H9 (cell line): ENCODE measurements around the gene BUD13. TPM values are rescaled to one million over a fixed set of nuclear protein-coding genes. Genes with fewer than 3 reads are reported as not detected.

Source experiments
- DNase-seq: peaks from one replicate; pipeline ENCODE4 v3.0.0-alpha.2; 2017
- H2AFZ ChIP-seq: one replicate; pipeline ENCODE4 v1.6.1; 2013; ENCODE audit warnings: mild to moderate bottlenecking, low read length, control low read depth, moderate library complexity
- H2AK5ac ChIP-seq: 2 replicates; pipeline ENCODE4 v1.6.1; 2013; ENCODE audit warnings: low read length, control low read depth, mixed read lengths; ENCODE audit not compliant: insufficient read length
- H2BK120ac ChIP-seq: one replicate; pipeline ENCODE4 v1.6.1; 2013; ENCODE audit warnings: low read depth, mild to moderate bottlenecking, low read length, control low read depth, inconsistent platforms; ENCODE audit not compliant: poor library complexity, severe bottlenecking
- H2BK12ac ChIP-seq: 2 replicates; pipeline ENCODE4 v1.6.1; 2013; ENCODE audit warnings: low read length, control low read depth, mixed read lengths, low read depth; ENCODE audit not compliant: insufficient read length
- H2BK15ac ChIP-seq: 2 replicates; pipeline ENCODE4 v1.6.1; 2013; ENCODE audit warnings: low read depth, low read length, control low read depth
- H2BK20ac ChIP-seq: one replicate; pipeline ENCODE4 v1.6.1; 2013; ENCODE audit warnings: low read depth, mild to moderate bottlenecking, low read length, control low read depth, inconsistent platforms; ENCODE audit not compliant: poor library complexity, severe bottlenecking
- H2BK5ac ChIP-seq: 2 replicates; pipeline ENCODE4 v1.6.1; 2013; ENCODE audit warnings: low read length, control low read depth, mixed read lengths; ENCODE audit not compliant: insufficient read length
- H3K14ac ChIP-seq: 2 replicates; pipeline ENCODE4 v1.6.1; 2013; ENCODE audit warnings: low read length, control low read depth; ENCODE audit not compliant: insufficient read depth
- H3K18ac ChIP-seq: 2 replicates; pipeline ENCODE4 v1.6.1; 2013; ENCODE audit warnings: low read depth, mild to moderate bottlenecking, mixed read lengths, low read length, control low read depth; ENCODE audit not compliant: insufficient read length
- H3K23ac ChIP-seq: 2 replicates; pipeline ENCODE4 v1.6.1; 2013; ENCODE audit warnings: low read length, control low read depth, mixed read lengths, low read depth; ENCODE audit not compliant: insufficient read length
- H3K23me2 ChIP-seq: 2 replicates; pipeline ENCODE4 v1.6.1; 2013; ENCODE audit warnings: low read depth, mild to moderate bottlenecking, mixed read lengths, low read length, control low read depth; ENCODE audit not compliant: insufficient read length, poor library complexity, severe bottlenecking
- H3K27ac ChIP-seq: 2 replicates; pipeline ENCODE4 v1.5.1; 2013; ENCODE audit warnings: low read length, control low read depth, mixed read lengths, low read depth; ENCODE audit not compliant: insufficient read length
- H3K27me3 ChIP-seq: 2 replicates; pipeline ENCODE4 v1.6.1; 2013; ENCODE audit warnings: low read length, control low read depth, inconsistent platforms; ENCODE audit not compliant: insufficient read depth
- H3K4ac ChIP-seq: 2 replicates; pipeline ENCODE4 v1.6.1; 2013; ENCODE audit warnings: low read depth, mild to moderate bottlenecking, control low read depth, inconsistent platforms, low read length, moderate library complexity
- H3K4me1 ChIP-seq: 2 replicates; pipeline ENCODE4 v1.6.1; 2013; ENCODE audit warnings: low read length, control low read depth, inconsistent platforms; ENCODE audit not compliant: insufficient read depth
- H3K4me2 ChIP-seq: 2 replicates; pipeline ENCODE4 v1.6.1; 2013; ENCODE audit warnings: low read length, control low read depth, mixed read lengths; ENCODE audit not compliant: insufficient read length, insufficient read depth
- H3K56ac ChIP-seq: 2 replicates; pipeline ENCODE4 v1.6.1; 2013; ENCODE audit warnings: low read depth, mild to moderate bottlenecking, mixed read lengths, low read length, control low read depth; ENCODE audit not compliant: insufficient read length
- H3K79me1 ChIP-seq: 2 replicates; pipeline ENCODE4 v1.6.1; 2013; ENCODE audit warnings: low read depth, mild to moderate bottlenecking, moderate library complexity, low read length, control low read depth, inconsistent platforms; ENCODE audit not compliant: insufficient read depth, poor library complexity, severe bottlenecking
- H3K79me2 ChIP-seq: 2 replicates; pipeline ENCODE4 v1.6.1; 2013; ENCODE audit warnings: low read length, control low read depth, inconsistent platforms; ENCODE audit not compliant: insufficient read depth
- H3K9ac ChIP-seq: 2 replicates; pipeline ENCODE4 v1.6.1; 2013; ENCODE audit warnings: low read length, control low read depth, mixed read lengths; ENCODE audit not compliant: insufficient read length; ENCODE audit errors: extremely low read depth
- H3K9me3 ChIP-seq: one replicate; pipeline ENCODE4 v1.6.1; 2013; ENCODE audit warnings: low read depth, low read length, inconsistent platforms; ENCODE audit not compliant: control insufficient read depth
- H3T11ph ChIP-seq: one replicate; pipeline ENCODE4 v1.6.1; 2013; ENCODE audit warnings: mild to moderate bottlenecking, low read length, control low read depth, inconsistent platforms
- H4K20me1 ChIP-seq: one replicate; pipeline ENCODE4 v1.6.1; 2013; ENCODE audit not compliant: control insufficient read depth, insufficient read length, insufficient read depth
- H4K5ac ChIP-seq: 2 replicates; pipeline ENCODE4 v1.6.1; 2013; ENCODE audit warnings: low read depth, mild to moderate bottlenecking, mixed read lengths, low read length, control low read depth; ENCODE audit not compliant: insufficient read length
- H4K8ac ChIP-seq: replicated peaks from 2 replicates; pipeline ENCODE4 v1.6.1; 2013; ENCODE audit warnings: low read length, control low read depth, mixed read lengths, low read depth; ENCODE audit not compliant: insufficient read length
- H4K91ac ChIP-seq: 2 replicates; pipeline ENCODE4 v1.6.1; 2013; ENCODE audit warnings: low read depth, mild to moderate bottlenecking, moderate library complexity, mixed read lengths, low read length, control low read depth; ENCODE audit not compliant: insufficient read length
- H3K27ac Mint-ChIP-seq, 3 experiments: 2 replicates in 2 of 3; 3 replicates in 1 of 3; pipeline ENCODE4 v1.8.0; 2020 to 2021; ENCODE audit warnings: mixed read lengths in 3 of 3, mild to moderate bottlenecking in 1 of 3, moderate library complexity in 1 of 3
- H3K27me3 Mint-ChIP-seq: 2 replicates; pipeline ENCODE4 v1.8.0; 2021; ENCODE audit warnings: low read depth, mild to moderate bottlenecking, moderate library complexity, mixed read lengths
- H3K36me3 Mint-ChIP-seq, 3 experiments: 2 replicates in 2 of 3; 3 replicates in 1 of 3; pipeline ENCODE4 v1.8.0; 2020 to 2021; ENCODE audit warnings: low read depth in 3 of 3, mixed read lengths in 3 of 3; ENCODE audit not compliant: insufficient read depth in 1 of 3
- H3K4me1 Mint-ChIP-seq, 2 experiments: 2 replicates each; pipeline ENCODE4 v1.8.0; 2020; ENCODE audit warnings: mixed read lengths in 2 of 2
- H3K4me3 Mint-ChIP-seq, 2 experiments: 2 replicates in 1 of 2; 3 replicates in 1 of 2; pipeline ENCODE4 v1.8.0; 2020 to 2021; ENCODE audit warnings: mild to moderate bottlenecking in 2 of 2, mixed read lengths in 2 of 2, moderate library complexity in 1 of 2
- H3K9me3 Mint-ChIP-seq, 2 experiments: 2 replicates in 1 of 2; 3 replicates in 1 of 2; pipeline ENCODE4 v1.8.0; 2020; ENCODE audit warnings: mild to moderate bottlenecking in 2 of 2, mixed read lengths in 2 of 2, moderate library complexity in 1 of 2
- WGBS: extraction: QIAGEN DNeasy Blood & Tissue Kit; methylation state at CpG from one replicate; pipeline ENCODE4 v1.1.7; 2013; ENCODE audit warnings: missing lambda C conversion rate, low lambda C conversion rate, mixed read lengths; ENCODE audit not compliant: insufficient read length; ENCODE audit errors: extremely low coverage; 5-methylcytosine and 5-hydroxymethylcytosine counted together
- total RNA-seq: library from RNA; stranded (reverse); gene quantifications from 2 replicates; pipeline ENCODE4 v1.2.1, GENCODE V29; 2021
- TF ChIP-seq, protein P1 (sequence below): fragments of 200-600 bp; sonication (generic); conservative IDR thresholded peaks from 3 replicates; pipeline ENCODE4 v1.8.0; 2021; ENCODE audit warnings: antibody characterized with exemption, mild to moderate bottlenecking

The BUD13 gene
- total RNA-seq, 1 experiment from 2014 or later, result 30.0 TPM

DNA sequence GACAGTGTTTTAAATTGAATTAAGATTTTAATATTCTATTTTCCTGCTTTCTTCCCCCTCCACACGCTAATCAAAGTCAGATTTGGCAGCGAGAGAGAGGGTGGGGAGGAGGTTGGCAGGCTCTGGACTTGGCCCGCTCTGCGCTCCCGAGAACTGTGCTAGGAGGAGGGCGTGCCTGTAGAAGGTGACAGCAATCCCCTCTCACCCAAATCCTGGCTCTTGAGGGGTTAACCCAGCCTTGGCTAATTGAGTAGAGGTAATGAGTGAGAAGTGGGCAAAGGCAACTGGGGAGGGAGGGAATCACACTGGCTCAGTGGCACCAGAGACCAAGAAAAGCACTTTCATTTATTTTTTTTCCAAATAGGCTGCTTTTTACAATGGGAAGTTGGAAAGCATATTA is 42.2 kb downstream of the BUD13 start:
- no peak overlapping the region for H3K18ac ChIP-seq
- H3K4me1 ChIP-seq, result peaks cover 2% of the 10 kb centered on the region; the same call in 1 of the 2 replicates
- H2BK5ac ChIP-seq, result no peak overlapping the region
- H2BK15ac ChIP-seq, result no peak overlapping the region
- H3K23me2 ChIP-seq, result peaks cover 4% of the 10 kb centered on the region
- no peaks in the 10 kb centered on the region; the same call in 1 of the 2 replicates for H3K27me3 ChIP-seq
- H3K9ac ChIP-seq, result no peak overlapping the region
- H3T11ph ChIP-seq, result no peak overlapping the region
- H4K8ac ChIP-seq, result no peak overlapping the region
- H3K27me3 Mint-ChIP-seq, result peaks cover 16% of the 10 kb centered on the region
- H2AFZ ChIP-seq, result no peak overlapping the region
- no peak overlapping the region for H4K5ac ChIP-seq
- no peaks in the 10 kb centered on the region for H4K20me1 ChIP-seq
- H3K36me3 Mint-ChIP-seq, result no peaks in the 10 kb centered on the region
- no peak overlapping the region for H2BK12ac ChIP-seq
- WGBS, result no CpG with 5 or more reads among the region's 6 CpGs
- H3K9me3 ChIP-seq, result no peaks in the 10 kb centered on the region
- H3K4me2 ChIP-seq, result no peak overlapping the region
- TF ChIP-seq, protein P1, sequence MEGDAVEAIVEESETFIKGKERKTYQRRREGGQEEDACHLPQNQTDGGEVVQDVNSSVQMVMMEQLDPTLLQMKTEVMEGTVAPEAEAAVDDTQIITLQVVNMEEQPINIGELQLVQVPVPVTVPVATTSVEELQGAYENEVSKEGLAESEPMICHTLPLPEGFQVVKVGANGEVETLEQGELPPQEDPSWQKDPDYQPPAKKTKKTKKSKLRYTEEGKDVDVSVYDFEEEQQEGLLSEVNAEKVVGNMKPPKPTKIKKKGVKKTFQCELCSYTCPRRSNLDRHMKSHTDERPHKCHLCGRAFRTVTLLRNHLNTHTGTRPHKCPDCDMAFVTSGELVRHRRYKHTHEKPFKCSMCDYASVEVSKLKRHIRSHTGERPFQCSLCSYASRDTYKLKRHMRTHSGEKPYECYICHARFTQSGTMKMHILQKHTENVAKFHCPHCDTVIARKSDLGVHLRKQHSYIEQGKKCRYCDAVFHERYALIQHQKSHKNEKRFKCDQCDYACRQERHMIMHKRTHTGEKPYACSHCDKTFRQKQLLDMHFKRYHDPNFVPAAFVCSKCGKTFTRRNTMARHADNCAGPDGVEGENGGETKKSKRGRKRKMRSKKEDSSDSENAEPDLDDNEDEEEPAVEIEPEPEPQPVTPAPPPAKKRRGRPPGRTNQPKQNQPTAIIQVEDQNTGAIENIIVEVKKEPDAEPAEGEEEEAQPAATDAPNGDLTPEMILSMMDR, result no peak
- H3K79me2 ChIP-seq, result no peaks in the 10 kb centered on the region
- H3K27ac Mint-ChIP-seq, result peak overlapping the region in 1 of 3 experiments; percentile 49; a peak in 1 of 7 replicates
- H3K79me1 ChIP-seq, result no peaks in the 10 kb centered on the region
- no peak overlapping the region for H2AK5ac ChIP-seq
- no peak overlapping the region for H4K91ac ChIP-seq
- H3K9me3 Mint-ChIP-seq, result no peaks in the 10 kb centered on the region; a peak in 1 of 5 replicates
- H3K4ac ChIP-seq, result no peak overlapping the region
- H3K4me1 Mint-ChIP-seq, result peaks cover 34 to 53% of the 10 kb centered on the region in 2 experiments
- H2BK20ac ChIP-seq, result no peak overlapping the region
- H3K14ac ChIP-seq, result no peak overlapping the region
- H3K4me3 Mint-ChIP-seq, result peak overlapping the region in 1 of 2 experiments; percentile 62; a peak in 1 of 5 replicates
- DNase-seq, result no peak
- no peak overlapping the region for H3K27ac ChIP-seq
- H3K23ac ChIP-seq, result no peak overlapping the region
- H3K56ac ChIP-seq, result no peak overlapping the region
- no peak overlapping the region for H2BK120ac ChIP-seq
